Stimulated activated CD4-positive, alpha-beta T cell treated with anti-CD3 and anti-CD28 coated beads, Interleukin-15, amount 100 ng/mL, for 24 hours (primary cell): ENCODE results near the gene KIF1B.
"Not testable (repeated sequence)": the region's sequence is repeated elsewhere in the genome, so short reads cannot be mapped to it uniquely, and the experiment has no call there.

Experiments
- DNase-seq: peaks from one replicate; pipeline ENCODE4 v3.0.0-alpha.2; 2020

KIF1B gene

DNA sequence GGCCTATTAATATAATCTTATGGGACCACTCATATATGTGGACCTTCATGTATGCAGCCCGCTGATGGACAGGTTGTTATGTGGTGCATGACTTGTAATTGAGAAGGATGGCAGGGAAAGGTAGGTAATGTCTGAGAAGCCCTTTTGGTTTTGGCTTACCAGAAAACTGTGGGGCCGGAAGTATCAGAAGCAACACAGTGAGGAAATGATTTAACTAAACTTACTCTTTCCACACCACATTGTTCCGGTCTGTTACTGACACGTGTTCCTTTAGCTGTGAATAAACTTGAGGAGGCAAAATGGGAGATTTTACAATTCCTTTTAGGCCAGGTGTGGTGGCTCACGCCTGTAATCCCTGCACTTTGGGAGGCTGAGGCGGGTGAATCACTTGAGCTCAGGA is 32.4 kb downstream of the KIF1B start:
- DNase-seq: no peak

- DNase-seq: no peak
Measured at GRCh38 chr1:10245674-10246073, 35.3 kb downstream of the KIF1B start.

DNA sequence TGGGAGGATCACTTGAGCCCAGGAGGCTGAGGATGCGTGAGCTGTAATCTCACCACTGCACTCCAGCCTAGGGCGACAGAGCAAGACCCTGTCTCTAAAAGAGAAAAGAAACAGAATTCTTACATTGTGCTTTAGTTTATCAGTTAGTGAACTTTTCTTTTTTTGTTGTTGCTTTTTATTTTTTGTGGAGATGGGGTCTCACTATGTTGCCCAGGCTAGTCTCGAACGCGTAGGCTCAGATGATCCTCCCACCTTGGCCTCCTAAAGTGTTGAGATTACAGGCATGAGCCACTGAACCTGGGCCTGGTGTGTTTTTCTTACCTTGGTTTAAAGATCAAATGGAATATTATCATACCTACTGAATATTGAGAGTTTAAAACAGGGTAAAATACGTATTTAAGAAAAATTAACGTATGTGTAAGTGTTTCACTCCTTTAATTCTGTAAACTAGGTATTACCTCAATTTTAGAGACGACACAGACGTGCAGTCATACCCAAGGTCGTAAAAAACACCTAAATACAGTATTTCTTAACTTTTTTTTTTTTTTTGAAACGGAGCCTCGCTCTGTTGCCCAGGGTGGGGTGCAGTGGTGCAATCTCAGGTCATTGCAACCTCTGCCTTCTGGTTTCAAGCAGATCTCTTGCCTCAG is 39.6 kb downstream of the KIF1B start:
- DNase-seq: no peak

DNA sequence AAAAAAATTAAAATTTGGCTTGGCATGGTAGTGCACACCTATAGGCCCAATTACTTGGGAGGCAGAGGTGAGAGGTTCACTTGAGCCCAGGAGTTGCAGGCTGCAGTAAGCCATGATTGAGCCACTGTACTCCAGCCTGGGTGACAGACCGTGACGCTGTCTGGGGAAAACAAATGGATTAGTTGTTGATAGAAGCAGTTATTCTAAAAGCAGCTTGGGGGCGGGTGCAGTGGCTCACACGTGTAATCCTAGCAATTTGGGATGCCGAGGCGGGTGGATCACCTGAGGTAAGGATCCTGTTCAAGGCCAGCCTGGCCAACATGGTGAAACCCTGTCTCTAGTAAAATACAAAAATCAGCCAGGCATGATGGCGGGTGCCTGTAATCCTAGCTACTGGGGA is 40.3 kb downstream of the KIF1B start:
- no peak for DNase-seq

GRCh38 chr1:10251325-10252108 is 41.1 kb downstream of the KIF1B start:
- DNase-seq: not testable (repeated sequence)

DNA sequence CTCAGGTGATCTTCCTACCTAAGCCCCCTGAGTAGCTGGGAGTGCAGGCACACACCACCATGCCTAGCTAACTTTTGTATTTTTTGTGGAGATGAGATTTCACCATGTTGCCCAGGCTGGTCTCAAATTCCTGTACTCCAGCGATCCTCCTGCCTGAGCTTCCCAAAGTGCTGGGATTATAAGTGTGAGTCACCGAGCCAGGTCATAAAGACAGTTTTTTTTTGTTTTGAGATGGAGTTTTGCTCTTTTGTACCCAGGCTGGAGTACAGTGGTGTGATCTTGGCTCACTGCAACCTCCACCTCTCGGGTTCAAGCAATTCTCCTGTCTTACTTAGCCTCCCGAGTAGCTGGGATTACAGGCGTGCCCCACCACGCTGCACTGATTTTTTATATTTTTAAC is 42.1 kb downstream of the KIF1B start:
- DNase-seq: no peak

- no peak for DNase-seq
Measured at GRCh38 chr1:10253149-10253548, 42.8 kb downstream of the KIF1B start.

GRCh38 chr1:10253755-10254154 is 43.4 kb downstream of the KIF1B start:
- DNase-seq: no peak

DNA sequence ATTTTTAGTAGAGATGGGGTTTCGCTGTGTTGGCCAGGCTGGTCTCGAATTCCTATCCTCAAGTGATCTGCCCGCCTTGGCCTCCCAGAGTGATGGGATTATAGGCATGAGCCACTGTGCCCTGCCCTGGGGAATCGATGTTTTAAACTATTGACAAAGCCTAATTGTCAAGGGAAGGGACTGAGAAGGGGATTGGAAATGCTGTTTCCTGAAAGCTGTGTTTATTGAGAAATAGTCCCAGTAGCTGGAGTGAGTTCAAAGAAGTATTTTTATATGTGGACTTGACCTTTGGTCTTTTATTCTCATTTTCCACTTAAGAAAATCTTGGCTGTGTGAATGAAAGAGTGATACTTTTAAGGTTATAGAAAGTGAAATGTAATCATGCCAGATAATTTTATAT is 47.5 kb downstream of the KIF1B start:
- DNase-seq: no peak

DNA sequence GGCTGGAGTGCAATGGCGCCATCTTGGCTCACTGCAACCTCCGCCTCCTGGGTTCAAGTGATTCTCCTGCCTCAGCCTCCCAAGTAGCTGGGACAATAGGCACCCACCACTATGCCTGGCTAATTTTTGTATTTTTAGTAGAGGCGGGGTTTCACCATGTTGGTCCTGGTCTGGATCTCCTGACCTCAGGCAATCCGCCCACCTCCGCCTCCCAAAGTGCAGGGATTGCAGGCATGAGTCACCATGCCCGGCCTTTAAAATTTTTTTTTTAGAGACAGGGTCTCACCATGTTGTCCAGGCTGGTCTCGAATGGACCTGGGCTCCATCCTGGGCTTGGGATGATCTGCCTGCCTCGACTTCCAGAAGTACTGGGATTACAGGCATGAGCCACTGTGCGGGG is 49.2 kb downstream of the KIF1B start:
- not testable (repeated sequence) for DNase-seq

DNA sequence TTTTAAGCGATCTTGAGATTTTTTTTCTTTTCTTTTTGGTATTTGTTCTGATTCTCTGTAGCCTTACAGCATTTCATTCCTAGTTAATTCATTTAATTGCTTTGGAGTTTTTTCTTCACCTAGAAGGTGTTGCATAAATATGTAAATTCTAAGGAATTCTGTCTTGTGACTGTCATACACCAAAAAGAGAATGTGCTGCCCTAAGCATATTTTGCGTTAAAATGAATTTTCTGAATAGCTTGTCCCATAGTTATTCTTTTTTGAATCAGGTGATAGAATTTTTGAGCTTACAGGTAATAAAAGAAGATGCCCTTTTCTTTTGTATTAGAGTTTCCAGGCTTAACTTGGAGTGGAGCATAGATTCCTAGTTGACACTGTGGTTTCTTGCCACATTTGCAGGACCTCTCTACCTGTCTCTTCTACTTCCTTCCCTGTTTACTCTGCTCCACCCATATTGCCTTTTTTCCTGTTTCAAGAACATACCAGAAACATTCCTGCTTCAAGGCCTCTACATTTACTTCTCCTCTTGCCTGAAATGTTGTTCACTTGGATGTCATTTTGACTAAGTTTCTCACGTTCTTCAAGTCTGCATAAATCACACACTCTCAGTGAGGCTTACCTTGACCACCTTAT is 53.2 kb downstream of the KIF1B start:
- no peak for DNase-seq

GRCh38 chr1:10265027-10265426 is 54.7 kb downstream of the KIF1B start:
- no peak for DNase-seq

GRCh38 chr1:10265900-10266299 is 55.5 kb downstream of the KIF1B start:
- DNase-seq: no peak

GRCh38 chr1:10267319-10267718 is 56.9 kb downstream of the KIF1B start:
- no peak for DNase-seq

DNA sequence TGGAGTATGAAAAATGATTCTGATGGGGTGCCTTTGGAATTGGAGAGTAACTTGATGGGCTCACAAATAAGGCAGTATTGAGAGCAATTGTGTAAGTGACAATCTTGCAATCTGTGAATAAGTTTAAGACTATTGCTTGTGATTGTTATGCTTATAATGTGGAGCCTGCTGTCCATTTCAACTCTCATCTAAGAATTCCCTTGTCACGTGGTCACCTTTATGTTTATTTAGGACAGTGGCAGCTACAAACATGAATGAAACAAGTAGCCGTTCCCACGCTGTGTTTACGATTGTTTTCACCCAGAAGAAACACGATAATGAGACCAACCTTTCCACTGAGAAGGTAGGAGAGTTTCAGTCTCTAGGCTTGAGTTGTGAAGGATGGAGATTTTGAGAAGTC is 57.6 kb downstream of the KIF1B start:
- DNase-seq: no peak

DNA sequence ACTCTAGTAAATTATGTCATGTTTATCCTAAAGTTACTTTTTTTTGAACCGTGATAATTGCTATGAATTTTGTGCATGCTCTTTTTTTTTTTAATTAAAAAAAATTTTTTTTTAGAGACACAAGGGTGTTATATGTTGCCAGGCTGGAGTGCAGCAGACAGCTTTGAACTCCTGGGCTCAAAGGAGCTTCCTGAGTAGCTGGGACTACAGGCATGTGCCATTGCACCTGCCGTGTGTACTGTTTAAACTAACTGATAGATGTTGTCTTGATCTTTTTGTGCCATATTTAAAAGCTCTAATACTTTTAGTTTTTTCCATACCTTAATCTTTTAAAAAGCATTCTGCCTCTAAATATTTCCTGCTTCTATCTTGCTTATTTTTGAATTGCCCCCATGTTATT is 60.7 kb downstream of the KIF1B start:
- DNase-seq: no peak

- DNase-seq: no peak
Measured at GRCh38 chr1:10271869-10272268, 61.5 kb downstream of the KIF1B start.

DNA sequence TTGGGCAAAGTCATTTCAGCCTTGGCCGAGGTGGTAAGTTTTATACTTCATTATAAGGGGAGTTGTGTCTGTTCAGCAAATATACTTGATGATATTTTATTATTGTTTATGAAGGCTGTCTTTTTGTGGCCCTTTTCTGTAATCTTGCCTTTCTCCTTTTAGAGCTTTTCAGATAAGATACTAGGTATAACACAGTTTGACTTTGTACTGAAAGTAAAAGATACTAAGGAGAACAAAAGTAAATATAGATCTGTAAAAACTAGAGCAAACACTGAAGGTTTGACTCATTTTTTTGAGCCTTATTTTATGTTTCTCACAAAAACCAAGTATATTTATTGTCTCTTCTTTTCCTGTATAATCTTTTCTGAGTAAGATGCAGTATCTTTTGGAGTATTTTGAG is 61.9 kb downstream of the KIF1B start:
- no peak for DNase-seq

- no peak for DNase-seq
Measured at GRCh38 chr1:10278880-10279279, 68.5 kb downstream of the KIF1B start.

DNA sequence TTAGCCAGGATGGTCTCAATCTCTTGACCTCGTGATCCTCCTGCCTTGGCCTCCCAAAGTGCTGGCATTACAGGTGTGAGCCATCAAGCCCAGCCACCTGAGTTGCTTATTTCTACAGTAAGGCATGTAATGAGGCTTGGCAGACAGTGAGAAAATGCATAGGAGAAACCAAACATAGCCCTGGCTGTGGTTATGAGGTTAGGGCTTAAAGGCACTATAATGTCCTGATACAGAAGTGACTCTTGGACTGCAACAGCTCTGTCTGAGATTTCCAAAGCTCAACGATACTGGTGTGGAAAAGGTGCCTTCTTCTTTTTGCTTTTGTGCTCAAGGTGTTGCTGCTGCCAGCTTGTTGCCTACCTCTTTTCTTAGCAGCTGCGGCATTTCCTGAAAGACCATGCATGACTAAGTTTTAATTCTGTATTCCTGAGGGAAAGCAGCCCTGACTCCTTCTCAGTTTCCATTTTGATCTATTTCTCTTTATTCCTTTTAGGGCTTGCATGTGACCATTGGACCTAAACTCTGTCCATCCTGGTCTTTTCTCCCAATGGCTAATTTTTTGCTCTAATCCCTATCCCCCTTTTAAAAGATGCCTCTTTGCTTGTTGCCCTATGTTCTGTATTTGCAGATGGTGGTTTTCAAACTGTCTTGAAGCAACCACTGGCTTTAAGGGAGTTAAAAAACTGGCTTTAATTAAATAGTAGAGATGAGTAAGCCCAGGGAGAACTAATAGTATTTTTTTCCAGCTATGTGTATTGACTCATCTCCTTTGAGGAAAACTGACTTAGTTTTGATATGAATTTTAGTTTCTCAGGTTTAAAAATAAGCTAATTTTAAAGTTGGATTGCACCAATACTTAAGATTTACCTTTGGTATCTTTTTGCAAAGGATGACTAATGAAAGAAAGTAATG is 70.3 kb downstream of the KIF1B start:
- DNase-seq: peak; percentile 22

DNA sequence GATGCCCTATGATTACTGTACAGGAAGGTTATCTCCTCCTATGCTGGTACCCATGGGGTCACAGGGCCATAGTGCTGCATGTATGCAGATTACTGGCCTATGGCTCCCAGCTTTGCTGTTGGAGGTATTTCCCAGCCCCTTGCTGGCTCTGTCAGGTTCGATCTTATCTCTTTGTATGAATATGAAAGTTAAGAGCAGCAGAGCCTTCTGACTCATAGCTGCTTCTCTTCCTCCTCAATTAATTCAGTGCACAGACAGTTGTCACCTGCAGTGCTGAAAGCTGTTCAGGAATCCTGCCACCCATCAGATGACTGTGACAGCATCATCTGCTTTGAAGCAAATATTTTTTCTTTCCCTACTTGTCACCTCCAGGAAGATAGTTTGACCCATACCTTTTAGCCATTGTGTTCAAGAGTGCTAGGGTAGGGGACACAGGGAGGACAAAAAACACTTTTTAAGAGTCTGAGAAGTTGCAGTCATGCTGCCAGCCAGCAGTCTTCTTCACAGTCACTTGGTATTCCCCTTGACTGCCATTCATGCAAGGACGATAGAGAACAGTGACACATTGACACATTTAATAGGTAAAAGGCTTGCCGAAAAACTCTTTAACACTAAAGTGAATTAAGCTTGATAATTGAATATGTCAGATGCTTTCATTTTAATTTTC is 73.1 kb downstream of the KIF1B start:
- peak; percentile 61 for DNase-seq

GRCh38 chr1:10286244-10286643 is 75.9 kb downstream of the KIF1B start:
- no peak for DNase-seq
